ENCODE data around the gene ENTPD2. TPM values are rescaled to one million over a fixed set of nuclear protein-coding genes. Genes with fewer than 3 reads are reported as not detected.
A peak's percentile ranks its signal among the peaks of the same experiment; 100 is the strongest.

The ENTPD2 gene
- total RNA-seq, 1 experiment from 2014 or later: 4.0 TPM

DNA sequence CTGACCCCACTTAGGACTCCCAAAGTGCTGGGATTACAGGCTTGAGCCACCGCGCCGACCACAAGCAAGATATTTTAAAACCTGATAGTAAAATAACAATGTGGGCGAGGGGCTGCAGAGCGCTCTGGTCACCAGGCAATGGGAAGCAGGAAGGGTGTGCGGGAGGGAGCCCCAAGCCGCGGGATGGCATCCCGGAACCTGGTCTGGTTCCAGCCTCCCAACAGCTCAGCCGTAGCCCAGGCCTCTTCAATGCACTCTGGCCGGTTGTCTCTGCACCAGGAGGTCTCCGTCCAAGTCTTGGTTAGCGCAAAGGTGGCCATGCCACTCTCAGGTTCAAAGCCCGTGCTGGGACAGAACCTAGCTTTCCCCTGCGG lies 22.8 kb upstream of the ENTPD2 start:
- no peaks in the 10 kb centered on the region for H3K79me2 ChIP-seq (ENCODE audit: insufficient read depth, low read length)
- peak; percentile 58 for DNase-seq
- H3K9ac ChIP-seq (ENCODE audit: extremely low read depth, insufficient read length, low read length): no peak overlapping the region
- H3K18ac ChIP-seq (ENCODE audit: insufficient read length, low read depth, low read length): no peak overlapping the region
- H3K4me1 ChIP-seq (ENCODE audit: insufficient read depth, low read length): peaks cover 3% of the 10 kb centered on the region; the same call in 1 of the 2 replicates
- no peak overlapping the region for H2BK15ac ChIP-seq (ENCODE audit: low read depth, low read length)
- H3K23me2 ChIP-seq (ENCODE audit: insufficient read length, low read depth, low read length, poor library complexity, severe bottlenecking): peaks cover 17% of the 10 kb centered on the region
- no peak overlapping the region for H2BK120ac ChIP-seq (ENCODE audit: low read depth, low read length, poor library complexity, severe bottlenecking)
- TF ChIP-seq, protein P1, sequence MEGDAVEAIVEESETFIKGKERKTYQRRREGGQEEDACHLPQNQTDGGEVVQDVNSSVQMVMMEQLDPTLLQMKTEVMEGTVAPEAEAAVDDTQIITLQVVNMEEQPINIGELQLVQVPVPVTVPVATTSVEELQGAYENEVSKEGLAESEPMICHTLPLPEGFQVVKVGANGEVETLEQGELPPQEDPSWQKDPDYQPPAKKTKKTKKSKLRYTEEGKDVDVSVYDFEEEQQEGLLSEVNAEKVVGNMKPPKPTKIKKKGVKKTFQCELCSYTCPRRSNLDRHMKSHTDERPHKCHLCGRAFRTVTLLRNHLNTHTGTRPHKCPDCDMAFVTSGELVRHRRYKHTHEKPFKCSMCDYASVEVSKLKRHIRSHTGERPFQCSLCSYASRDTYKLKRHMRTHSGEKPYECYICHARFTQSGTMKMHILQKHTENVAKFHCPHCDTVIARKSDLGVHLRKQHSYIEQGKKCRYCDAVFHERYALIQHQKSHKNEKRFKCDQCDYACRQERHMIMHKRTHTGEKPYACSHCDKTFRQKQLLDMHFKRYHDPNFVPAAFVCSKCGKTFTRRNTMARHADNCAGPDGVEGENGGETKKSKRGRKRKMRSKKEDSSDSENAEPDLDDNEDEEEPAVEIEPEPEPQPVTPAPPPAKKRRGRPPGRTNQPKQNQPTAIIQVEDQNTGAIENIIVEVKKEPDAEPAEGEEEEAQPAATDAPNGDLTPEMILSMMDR (conservative IDR thresholded peaks at IDR 0.05): no peak
- Mint-ChIP-seq H3K4me3 (peak overlapping the region; percentile 52 to 66; a peak in 4 of 5 replicates), H3K27me3 (ENCODE audit: low read depth) (peaks cover 46% of the 10 kb centered on the region), H3K9me3 (no peaks in the 10 kb centered on the region; a peak in 1 of 5 replicates), H3K36me3 (ENCODE audit: insufficient read depth in 1 of 3, low read depth in 3 of 3) (no peaks in the 10 kb centered on the region; a peak in 1 of 7 replicates), H3K27ac (no peak overlapping the region), H3K4me1 (peaks cover 11 to 22% of the 10 kb centered on the region in 2 experiments)
- H2AK5ac ChIP-seq (ENCODE audit: insufficient read length, low read length): no peak overlapping the region
- H4K8ac ChIP-seq (replicated peaks; ENCODE audit: insufficient read length, low read depth, low read length): no peak overlapping the region
- no CpG with 5 or more reads among the region's 15 CpGs for WGBS (ENCODE audit: extremely low coverage, insufficient read length, low lambda C conversion rate)
- H3K79me1 ChIP-seq (ENCODE audit: insufficient read depth, low read depth, low read length, poor library complexity, severe bottlenecking): no peaks in the 10 kb centered on the region
- no peak overlapping the region for H3K23ac ChIP-seq (ENCODE audit: insufficient read length, low read depth, low read length)
- H3K56ac ChIP-seq (ENCODE audit: insufficient read length, low read depth, low read length): no peak overlapping the region
- no peaks in the 10 kb centered on the region for H3K9me3 ChIP-seq (ENCODE audit: control insufficient read depth, low read depth, low read length)
- H2BK12ac ChIP-seq (ENCODE audit: insufficient read length, low read depth, low read length): no peak overlapping the region
- H2BK5ac ChIP-seq (ENCODE audit: insufficient read length, low read length): no peak overlapping the region
- H3K4ac ChIP-seq (ENCODE audit: low read depth, low read length): no peak overlapping the region
- no peak overlapping the region for H2BK20ac ChIP-seq (ENCODE audit: low read depth, low read length, poor library complexity, severe bottlenecking)
- H3K27me3 ChIP-seq (ENCODE audit: insufficient read depth, low read length): peaks cover 7% of the 10 kb centered on the region; the same call in 1 of the 2 replicates
- H4K5ac ChIP-seq (ENCODE audit: insufficient read length, low read depth, low read length): no peak overlapping the region
- H3K4me2 ChIP-seq (ENCODE audit: insufficient read depth, insufficient read length, low read length): peak overlapping the region; percentile 77
- H3K14ac ChIP-seq (ENCODE audit: insufficient read depth, low read length): no peak overlapping the region
- peaks cover 3% of the 10 kb centered on the region for H4K20me1 ChIP-seq (ENCODE audit: control insufficient read depth, insufficient read depth, insufficient read length)
- H3T11ph ChIP-seq (ENCODE audit: low read length): no peak overlapping the region
- H3K27ac ChIP-seq (ENCODE audit: insufficient read length, low read depth, low read length): no peak overlapping the region
- no peak overlapping the region for H2AFZ ChIP-seq (ENCODE audit: low read length)
- H4K91ac ChIP-seq (ENCODE audit: insufficient read length, low read depth, low read length): no peak overlapping the region

Measured in H9 (cell line).